Measurements from ENCODE around the gene WDR59. TPM values are rescaled to one million over a fixed set of nuclear protein-coding genes. Genes with fewer than 3 reads are reported as not detected.

WDR59 gene, protein sequence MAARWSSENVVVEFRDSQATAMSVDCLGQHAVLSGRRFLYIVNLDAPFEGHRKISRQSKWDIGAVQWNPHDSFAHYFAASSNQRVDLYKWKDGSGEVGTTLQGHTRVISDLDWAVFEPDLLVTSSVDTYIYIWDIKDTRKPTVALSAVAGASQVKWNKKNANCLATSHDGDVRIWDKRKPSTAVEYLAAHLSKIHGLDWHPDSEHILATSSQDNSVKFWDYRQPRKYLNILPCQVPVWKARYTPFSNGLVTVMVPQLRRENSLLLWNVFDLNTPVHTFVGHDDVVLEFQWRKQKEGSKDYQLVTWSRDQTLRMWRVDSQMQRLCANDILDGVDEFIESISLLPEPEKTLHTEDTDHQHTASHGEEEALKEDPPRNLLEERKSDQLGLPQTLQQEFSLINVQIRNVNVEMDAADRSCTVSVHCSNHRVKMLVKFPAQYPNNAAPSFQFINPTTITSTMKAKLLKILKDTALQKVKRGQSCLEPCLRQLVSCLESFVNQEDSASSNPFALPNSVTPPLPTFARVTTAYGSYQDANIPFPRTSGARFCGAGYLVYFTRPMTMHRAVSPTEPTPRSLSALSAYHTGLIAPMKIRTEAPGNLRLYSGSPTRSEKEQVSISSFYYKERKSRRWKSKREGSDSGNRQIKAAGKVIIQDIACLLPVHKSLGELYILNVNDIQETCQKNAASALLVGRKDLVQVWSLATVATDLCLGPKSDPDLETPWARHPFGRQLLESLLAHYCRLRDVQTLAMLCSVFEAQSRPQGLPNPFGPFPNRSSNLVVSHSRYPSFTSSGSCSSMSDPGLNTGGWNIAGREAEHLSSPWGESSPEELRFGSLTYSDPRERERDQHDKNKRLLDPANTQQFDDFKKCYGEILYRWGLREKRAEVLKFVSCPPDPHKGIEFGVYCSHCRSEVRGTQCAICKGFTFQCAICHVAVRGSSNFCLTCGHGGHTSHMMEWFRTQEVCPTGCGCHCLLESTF
- 18.2 and 32.2 TPM in 2 replicates for total RNA-seq

DNA sequence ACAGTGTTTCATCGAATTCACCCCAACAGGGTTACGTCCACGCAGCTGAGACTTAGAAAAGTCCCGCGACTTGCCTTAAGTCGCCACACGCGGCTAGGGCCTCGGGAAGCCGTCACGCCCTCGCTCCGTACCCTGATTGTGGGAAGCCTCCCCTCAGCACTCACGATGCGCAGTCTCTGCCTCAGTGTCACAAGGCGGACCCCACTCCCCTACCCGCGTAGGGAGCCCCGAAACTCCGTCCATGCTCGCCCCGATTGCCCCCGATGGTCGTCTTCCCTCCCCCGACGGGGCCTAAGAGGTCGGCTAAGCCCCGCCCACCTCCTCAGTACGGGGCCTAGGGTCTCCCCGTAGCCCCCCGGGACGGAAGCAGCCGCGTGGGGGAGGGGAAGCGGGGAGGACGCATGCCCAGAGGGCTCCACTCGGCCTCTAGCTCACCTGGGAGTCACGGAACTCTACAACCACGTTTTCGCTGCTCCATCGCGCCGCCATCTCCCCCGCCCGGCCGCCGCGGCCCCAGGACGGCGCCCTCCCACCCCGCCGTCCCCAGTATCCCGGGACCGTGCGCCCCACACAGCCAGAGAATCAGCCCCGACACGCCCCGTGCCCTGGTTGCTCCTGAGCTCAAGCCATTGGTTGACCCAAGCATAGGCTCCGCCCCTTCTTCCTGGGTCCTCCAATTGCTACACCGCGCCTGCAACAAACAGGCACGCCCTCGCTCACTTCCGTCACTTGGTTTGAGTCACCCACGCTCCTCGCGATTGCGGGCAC, at the start of gene WDR59:
Gene WDR59 (minus strand): TSS at position 595 of the 768 bp plus-strand sequence. CDS start 106 bp downstream, at position 489.

DNA sequence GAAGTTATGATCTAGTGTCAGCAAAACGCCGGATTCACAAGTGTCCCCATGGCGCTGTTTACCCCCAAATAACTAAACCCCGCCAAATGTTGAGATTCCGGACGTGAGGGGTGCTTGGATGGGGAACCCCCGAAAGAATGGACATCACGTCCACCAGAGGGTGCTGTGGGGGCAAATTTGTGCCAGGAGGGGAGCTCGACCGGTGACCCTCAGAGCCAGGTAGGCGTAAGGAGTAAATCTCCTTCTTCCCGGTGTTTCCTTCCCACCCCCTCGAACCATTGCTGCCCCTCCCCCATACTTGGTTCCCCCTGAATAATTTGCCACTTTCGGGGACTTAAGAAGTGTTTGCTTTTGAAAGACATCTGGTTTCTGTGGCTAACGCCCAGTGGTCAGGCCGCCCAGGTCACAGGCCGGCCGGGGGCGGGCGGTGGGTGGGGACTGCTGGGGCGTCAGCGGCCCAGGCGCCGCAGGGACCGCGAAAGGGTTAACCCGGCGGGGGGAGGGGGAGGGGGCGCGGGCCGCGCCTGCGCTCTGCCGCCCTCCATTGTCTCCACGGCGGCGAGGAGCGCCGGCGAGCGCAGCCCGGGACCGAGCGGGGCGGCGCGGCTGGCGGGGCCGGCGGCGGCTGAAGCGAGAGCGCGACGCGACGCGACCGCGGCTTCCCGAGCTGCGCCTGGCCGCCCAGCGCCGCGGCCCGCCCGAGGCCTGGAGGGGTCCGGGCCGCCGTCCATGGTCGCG, 13.7 kb upstream of the WDR59 start, which contains the start of gene ZNRF1:
Gene ZNRF1 (plus strand): TSS at position 544 of the 738 bp plus-strand sequence. CDS start 648 bp downstream, outside the sequence.

Other genes starting within 250 kb of the WDR59 start
- not detected in 2 replicates for gene FA2H, start 210.3 kb downstream of the WDR59 start, total RNA-seq
- 10.6 and 15.8 TPM in 2 replicates for gene ZNRF1, start 13.9 kb upstream of the WDR59 start, total RNA-seq
- gene LDHD, start 131.7 kb upstream of the WDR59 start, total RNA-seq, result 0.11 and 0.39 TPM in 2 replicates
- 11.4 and 13.4 TPM in 2 replicates for gene ZFP1, start 163.4 kb upstream of the WDR59 start, total RNA-seq
- not detected in 2 replicates for gene CTRB2, start 222.0 kb upstream of the WDR59 start, total RNA-seq
- gene CTRB1, start 233.9 kb upstream of the WDR59 start, total RNA-seq, result not detected in 2 replicates

Measured in placental epithelial cell (primary cell).